Stimulated activated CD8-positive, alpha-beta memory T cell treated with anti-CD3 and anti-CD28 coated beads, Interleukin-15, amount 100 ng/mL, for 24 hours (primary cell): ENCODE data around the gene MTMR12.
"Not testable (repeated sequence)": the region's sequence is repeated elsewhere in the genome, so short reads cannot be mapped to it uniquely, and the experiment has no call there.

Experiments
- DNase-seq: peaks from one replicate; pipeline ENCODE4 v3.0.0-alpha.2; 2020; ENCODE audit warnings: low read depth

Gene MTMR12

GRCh38 chr5:32298059-32298415 is 14.7 kb downstream of the MTMR12 start:
- DNase-seq, result no peak

- DNase-seq, result no peak
Observed at GRCh38 chr5:32297181-32298058, 15.3 kb downstream of the MTMR12 start.

DNA sequence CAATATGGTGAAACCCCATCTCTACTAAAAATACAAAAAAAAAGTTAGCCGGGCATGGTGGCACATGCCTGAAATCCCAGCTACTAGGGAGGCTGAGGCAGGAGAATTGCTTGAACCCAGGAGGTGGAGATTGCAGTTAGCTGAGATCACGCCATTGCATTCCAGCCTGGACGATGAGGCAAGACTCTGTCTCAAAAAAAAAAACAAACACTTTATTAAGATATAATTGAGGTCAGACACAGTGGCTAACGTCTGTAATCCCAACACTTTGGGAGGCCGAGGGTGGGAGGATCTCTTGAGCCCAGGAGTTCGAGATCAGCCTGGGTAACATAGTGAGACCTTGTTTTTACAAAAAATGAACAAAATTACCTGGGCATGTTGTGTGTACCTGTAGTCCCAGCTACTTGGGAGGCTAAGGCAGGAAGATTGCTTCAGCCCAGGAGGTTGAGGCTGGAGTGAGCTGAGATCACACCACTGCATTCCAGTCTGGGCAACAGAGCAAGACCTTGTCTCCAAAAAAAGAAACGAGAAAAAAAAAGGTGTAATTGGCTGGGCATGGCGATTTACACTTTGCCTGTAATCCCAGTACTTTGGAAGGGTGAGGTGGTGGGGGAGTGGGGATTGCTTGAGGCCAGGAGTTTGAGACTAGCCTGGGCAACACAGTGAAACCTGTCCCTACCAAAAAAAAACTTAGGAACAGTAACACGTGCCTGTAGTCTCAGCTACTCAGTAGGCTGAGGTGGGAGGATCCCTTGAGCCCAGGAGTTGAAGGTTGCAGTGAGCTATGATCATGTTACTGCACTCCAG is 16.6 kb downstream of the MTMR12 start:
- DNase-seq, result not testable (repeated sequence)

GRCh38 chr5:32291591-32291990 is 21.1 kb downstream of the MTMR12 start:
- DNase-seq, result no peak

- no peak for DNase-seq
Observed at GRCh38 chr5:32290922-32291321, 21.8 kb downstream of the MTMR12 start.

DNA sequence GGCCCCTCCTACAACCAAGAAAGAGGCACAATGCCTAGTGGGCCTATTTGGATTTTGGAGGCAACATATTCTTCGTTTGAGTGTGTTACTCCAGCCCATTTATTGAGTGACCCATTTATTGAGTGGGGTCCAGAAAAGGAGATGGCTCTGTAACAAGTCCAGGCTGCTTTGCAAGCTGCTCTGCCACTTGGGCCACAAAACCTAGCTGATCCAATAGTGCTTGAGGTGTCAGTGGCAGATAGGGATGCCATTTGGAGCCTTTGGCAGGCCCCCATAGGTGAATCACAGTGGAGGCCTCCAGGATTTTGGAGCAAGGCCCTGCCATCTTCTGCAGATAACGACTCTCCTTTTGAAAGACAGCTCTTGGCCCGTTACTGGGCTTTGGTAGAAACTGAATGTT is 22.2 kb downstream of the MTMR12 start:
- DNase-seq, result not testable (repeated sequence)

DNA sequence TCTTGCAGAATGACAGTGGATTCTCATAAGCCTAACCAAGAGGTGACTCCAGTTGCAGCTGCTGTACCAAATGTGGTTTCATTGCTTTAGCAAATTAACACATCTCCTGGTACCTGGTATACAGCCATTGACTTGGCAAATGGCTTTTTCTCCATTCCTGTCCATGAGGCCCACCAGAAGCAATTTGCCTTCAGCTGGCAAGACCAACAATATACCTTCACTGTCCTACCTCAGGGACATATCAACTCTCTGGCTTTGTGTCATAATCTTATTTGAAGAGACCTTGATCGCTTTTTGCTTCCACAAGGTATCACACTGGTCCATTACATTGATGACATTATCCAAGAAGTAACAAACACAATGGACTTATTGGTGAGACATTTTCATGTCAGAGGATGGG is 22.8 kb downstream of the MTMR12 start:
- DNase-seq, result not testable (repeated sequence)

GRCh38 chr5:32288135-32288534 is 24.6 kb downstream of the MTMR12 start:
- DNase-seq, result not testable (repeated sequence)

GRCh38 chr5:32287525-32287924 is 25.2 kb downstream of the MTMR12 start:
- DNase-seq, result not testable (repeated sequence)

GRCh38 chr5:32285510-32286138 is 27.1 kb downstream of the MTMR12 start:
- DNase-seq, result no peak

DNA sequence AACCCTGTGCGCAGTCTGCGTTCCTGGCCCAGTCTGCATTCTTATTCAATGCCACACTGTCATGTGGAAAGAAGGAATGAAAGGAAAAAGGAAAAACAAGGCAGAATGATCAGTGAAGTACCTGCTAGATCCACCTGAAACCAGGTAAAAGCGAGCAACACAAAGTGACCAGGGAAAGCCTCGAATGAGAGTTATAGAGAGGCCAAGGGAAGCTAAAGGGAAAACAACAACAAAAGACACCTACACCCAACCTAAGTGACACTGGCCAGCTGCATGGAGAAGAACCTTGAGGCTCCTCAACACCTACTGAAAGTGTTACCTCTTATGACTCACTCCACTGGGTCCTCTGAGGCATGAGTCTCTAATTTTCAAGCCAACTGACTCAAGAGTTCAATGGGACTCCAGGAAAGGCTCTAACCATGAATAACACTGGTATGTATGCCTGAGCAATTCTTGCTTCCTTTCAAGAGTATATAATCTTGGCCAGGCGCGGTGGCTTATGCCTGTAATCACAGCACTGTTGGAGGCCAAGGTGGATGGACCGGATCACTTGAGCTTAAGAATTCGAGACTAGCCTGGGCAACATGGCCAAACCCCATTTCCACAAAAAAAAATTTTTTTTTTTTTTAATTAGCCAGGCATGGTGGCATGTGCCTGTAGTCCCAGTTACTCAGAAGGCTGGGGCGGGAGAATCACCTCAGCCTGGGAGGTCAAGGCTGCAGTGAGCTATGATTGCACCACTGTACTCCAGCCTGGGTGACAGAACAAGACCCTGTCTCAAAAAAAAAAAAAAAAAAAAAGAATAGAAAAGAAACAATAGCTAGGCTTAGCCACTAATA is 29.0 kb downstream of the MTMR12 start:
- DNase-seq, result no peak

- no peak for DNase-seq
Observed at GRCh38 chr5:32283061-32283460, 29.7 kb downstream of the MTMR12 start.

DNA sequence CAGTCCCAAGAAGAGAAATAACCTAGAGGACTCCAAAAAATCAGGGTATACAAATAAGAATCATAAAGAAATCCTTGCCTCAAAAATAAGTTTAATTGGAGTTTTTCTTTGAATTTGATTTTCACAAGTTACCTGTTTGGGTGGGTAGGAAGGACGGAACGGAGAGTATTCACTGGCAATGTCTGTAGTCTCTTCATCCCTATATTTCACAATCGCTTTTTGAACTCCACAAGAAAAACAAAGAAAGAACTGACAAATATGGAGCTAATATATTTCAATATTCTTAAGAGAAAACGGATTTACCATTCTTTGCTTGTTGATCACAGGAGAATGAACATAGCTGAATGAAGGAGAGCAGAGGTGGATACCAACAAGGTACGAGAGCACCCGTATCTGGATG is 30.1 kb downstream of the MTMR12 start:
- DNase-seq, result no peak

GRCh38 chr5:32281378-32282133 is 31.2 kb downstream of the MTMR12 start:
- not testable (repeated sequence) for DNase-seq

- no peak for DNase-seq
Observed at GRCh38 chr5:32280656-32281081, 32.1 kb downstream of the MTMR12 start.

GRCh38 chr5:32279786-32280185 is 33.0 kb downstream of the MTMR12 start:
- DNase-seq, result no peak

GRCh38 chr5:32279223-32279622 is 33.5 kb downstream of the MTMR12 start:
- DNase-seq, result no peak

- DNase-seq, result no peak
Observed at GRCh38 chr5:32278406-32278805, 34.3 kb downstream of the MTMR12 start.

DNA sequence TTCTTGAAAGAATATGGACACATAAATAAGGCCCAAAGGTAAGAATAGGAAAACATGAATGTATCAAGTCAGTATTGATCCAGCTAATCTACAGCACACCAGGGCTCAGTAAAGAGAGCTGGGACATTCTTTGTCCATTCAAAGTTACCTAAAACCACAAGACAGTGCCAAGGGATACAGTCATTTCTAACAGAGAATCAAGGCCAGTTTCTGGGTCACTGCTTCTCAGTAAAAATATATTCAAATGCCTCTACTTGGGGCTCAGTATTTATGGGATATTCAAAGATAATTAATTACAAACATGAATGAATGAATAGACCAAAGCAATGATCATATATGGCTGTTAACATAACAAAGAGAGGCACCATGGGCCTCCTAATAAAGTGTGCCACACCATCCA is 34.9 kb downstream of the MTMR12 start:
- DNase-seq, result no peak

GRCh38 chr5:32276173-32276853 is 36.4 kb downstream of the MTMR12 start:
- DNase-seq, result no peak

DNA sequence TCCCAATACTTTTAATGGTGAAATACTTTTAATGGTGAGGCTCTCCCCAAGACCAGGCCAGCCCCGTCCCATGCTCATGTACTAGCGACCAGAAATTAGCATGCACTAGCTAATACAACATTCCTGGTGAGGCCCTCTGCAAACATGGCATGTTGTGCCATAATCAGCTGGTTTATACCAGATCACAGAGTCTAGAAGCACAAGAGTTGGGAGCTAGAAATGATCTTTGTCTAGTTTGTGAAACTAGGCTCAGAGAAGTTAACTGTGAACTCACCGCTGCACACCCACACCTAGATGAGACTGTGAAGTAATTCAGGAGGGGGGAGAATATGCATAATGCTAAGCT is 37.4 kb downstream of the MTMR12 start:
- DNase-seq, result no peak
